ENCODE results near the gene EPB41. TPM values are rescaled to one million over a fixed set of nuclear protein-coding genes. Genes with fewer than 3 reads are reported as not detected.

Gene EPB41
- total and polyA plus RNA-seq, 9 of the 15 experiments (the other 6 are each of a cell fraction or from before 2014, with no cell fraction given) = 3.7 to 213 (median 141) TPM

- TF ChIP-seq ZKSCAN8 (CRISPR knock-in tag; IDR thresholded peaks at IDR 0.05) (peak; percentile 66), RAD21 (CRISPR knock-in tag; conservative IDR thresholded peaks at IDR 0.05 in 1 of 2, IDR thresholded peaks at IDR 0.05 in 1 of 2) (peak in 1 of 2 experiments; percentile 20; a peak in 2 of 4 replicates), ZNF12 (CRISPR knock-in tag; IDR thresholded peaks at IDR 0.05) (no peak), CREBBP (IDR thresholded peaks at IDR 0.05; ENCODE audit: low read depth, low read length) (no peak), BHLHE40 (IDR thresholded peaks at IDR 0.05; ENCODE audit: low read length) (peak; percentile 73), PRDM10 (IDR thresholded peaks at IDR 0.05; ENCODE audit: partially characterized antibody) (peak; percentile 7), HLTF (IDR thresholded peaks at IDR 0.05) (0 out of 2 replicates have a peak, but pooled peaks have one; percentile 51), TCF7 (IDR thresholded peaks at IDR 0.05; ENCODE audit: borderline replicate concordance) (no peak), U2AF1 (optimal IDR thresholded peaks at IDR 0.05; ENCODE audit: low read depth, low read length) (no peak), NCOA1 (IDR thresholded peaks at IDR 0.05; ENCODE audit: low read depth) (peak; percentile 87), EZH2 (IDR thresholded peaks at IDR 0.05; ENCODE audit: borderline replicate concordance, low read depth, low read length) (no peak), KDM5B (IDR thresholded peaks at IDR 0.05; ENCODE audit: insufficient replicate concordance, low read depth, low read length) (no peak), BDP1 (IDR thresholded peaks at IDR 0.05; ENCODE audit: insufficient read depth, insufficient read length) (no peak), SNIP1 (IDR thresholded peaks at IDR 0.05; ENCODE audit: low read depth) (no peak), FUS (optimal IDR thresholded peaks at IDR 0.05; ENCODE audit: low read depth, low read length) (no peak), CGGBP1 (CRISPR knock-in tag; IDR thresholded peaks at IDR 0.05) (no peak), DDX20 (tag; IDR thresholded peaks at IDR 0.05; ENCODE audit: low read depth) (peak; percentile 7; the same call in 1 of the 2 replicates), SREBF2 (CRISPR knock-in tag; IDR thresholded peaks at IDR 0.05) (no peak), ZKSCAN3 (CRISPR knock-in tag; IDR thresholded peaks at IDR 0.05) (no peak), KDM4B (IDR thresholded peaks at IDR 0.05; ENCODE audit: borderline replicate concordance in 2 of 2, low read depth in 1 of 2) (peak in 1 of 2 experiments; percentile 43; a peak in 1 of 4 replicates), ZBTB49 (CRISPR knock-in tag; IDR thresholded peaks at IDR 0.05; ENCODE audit: borderline replicate concordance) (no peak), ZNF785 (CRISPR knock-in tag; IDR thresholded peaks at IDR 0.05) (no peak), ZNF668 (CRISPR knock-in tag; IDR thresholded peaks at IDR 0.05) (peak; percentile 75; the same call in 1 of the 2 replicates), EWSR1 (IDR thresholded peaks at IDR 0.05; ENCODE audit: borderline replicate concordance, low read depth, partially characterized antibody) (no peak)
Measured at GRCh38 chr1:28926629-28927265, 12.4 kb downstream of the EPB41 start (continued).
